CD4-positive, alpha-beta T cell treated with Interleukin-6 at 100 ng/mL for 8 hours (primary cell): ENCODE data around the gene LYSET.
"Not testable (repeated sequence)": the region's sequence is repeated elsewhere in the genome, so short reads cannot be mapped to it uniquely, and the experiment has no call there.

ENCODE experiments used
- DNase-seq: peaks from one replicate; pipeline ENCODE4 v3.0.0-alpha.2; 2020; ENCODE audit warnings: mixed read lengths, low spot score

Gene LYSET

GRCh38 chr14:93223565-93223964, 38.4 kb downstream of the LYSET start:
- no peak for DNase-seq

DNA sequence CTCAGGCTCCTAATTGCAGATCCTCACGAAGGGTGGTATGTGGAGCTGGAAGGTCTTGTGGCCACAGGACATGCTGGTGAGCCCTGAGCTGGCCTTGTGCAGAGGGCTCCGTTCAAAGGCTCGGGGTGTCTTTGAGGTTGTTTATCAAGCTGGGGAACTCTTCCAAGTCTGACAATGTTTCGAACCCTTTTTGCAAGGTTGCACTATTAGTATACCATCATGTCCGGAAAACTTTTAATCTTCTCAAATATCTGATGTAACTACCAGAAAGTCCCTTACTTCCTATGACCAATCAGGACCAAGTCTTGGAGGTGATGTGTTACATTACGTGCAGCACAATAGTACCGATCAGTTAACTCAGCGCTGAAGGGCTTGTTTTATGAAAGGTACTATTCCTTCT, 43.4 kb downstream of the LYSET start:
- no peak for DNase-seq

DNA sequence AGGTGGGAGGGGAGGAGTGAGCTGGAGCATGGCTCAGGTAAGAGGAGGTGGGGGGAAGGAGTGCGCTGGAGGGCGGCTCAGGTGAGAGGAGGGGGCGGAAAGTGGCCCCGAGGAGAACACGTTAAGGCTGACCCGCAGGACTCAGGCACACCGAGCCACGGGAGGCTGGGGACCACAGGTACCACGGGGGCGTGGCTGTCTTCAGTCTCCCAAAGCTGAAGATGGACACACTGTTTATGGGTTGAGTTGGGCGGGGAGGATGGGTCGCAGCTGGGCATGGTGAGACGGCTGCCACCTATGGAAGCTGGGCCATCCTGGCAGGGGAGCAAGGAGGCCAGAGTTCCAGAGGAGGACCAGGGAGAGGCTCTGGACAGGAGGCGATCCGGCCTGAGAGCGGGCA, 45.4 kb downstream of the LYSET start:
- DNase-seq, result no peak

DNA sequence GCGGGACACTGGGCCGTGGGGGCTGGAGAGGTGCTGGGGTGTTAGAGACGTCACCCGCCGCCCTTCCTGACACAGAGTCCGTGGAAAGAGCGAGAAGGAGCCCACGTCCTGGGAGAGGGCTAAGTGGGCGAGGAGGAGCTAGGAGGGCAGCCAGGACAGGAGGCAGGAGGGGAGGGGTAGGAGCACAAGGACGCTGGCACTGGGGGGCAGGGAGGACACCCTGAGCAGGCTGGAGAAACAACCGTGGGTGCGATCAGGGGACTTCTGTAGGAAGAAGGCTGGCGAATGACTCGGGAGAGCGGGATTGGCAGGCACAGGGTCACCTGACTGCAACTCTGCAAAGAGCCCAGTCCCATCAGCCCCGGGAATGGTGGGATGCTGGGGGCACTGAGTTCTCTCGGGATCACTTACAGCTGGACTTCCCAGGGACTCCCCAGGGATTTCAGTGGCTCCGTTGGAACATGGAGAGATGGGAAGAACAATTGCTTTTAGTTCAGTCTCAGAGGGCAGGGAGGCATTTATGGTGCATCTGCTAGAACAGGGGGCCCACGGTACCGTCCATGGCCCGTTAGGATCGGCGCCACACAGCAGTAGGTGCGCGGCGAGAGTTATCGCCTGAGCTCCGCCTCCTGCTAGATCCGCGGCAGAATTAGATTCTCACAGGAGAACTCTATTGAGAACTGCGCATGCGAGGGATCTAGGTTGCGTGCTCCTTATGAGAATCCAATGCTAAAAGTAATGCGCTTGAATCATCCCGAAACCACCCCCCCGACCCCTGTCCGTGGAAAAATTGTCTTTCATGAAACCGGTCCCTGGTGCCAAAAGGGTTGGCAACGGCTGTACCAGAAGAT, 46.2 kb downstream of the LYSET start:
- DNase-seq, result no peak

DNA sequence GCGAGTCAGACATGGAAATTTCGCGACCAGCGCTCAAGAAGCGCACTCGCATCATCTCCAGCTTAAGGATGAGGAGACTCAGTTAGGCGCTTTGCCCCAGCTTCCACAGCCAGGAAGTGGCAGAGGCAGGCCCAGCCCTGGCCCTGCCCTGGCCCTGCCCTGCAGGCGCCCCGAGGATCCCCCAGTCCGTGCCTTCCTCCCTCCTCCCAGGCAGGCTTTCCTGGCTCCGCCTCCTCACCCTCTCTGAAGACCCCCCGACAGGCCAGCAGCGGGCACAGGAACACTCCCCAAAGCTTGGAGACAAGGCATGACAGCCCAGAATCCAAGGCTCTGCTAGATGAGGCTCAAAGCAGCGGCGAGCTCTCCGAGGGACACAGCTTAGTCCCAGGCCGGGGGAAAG, 47.0 kb downstream of the LYSET start:
- DNase-seq, result no peak

- not testable (repeated sequence) for DNase-seq
Measured at GRCh38 chr14:93233078-93233477, 48.0 kb downstream of the LYSET start.

GRCh38 chr14:93234798-93235197, 49.7 kb downstream of the LYSET start:
- DNase-seq, result no peak
